Fibroblast of the aortic adventitia (primary cell): Measurements from ENCODE around the gene EME2. TPM values are rescaled to one million over a fixed set of nuclear protein-coding genes. Genes with fewer than 3 reads are reported as not detected.

Source experiments
- DNase-seq: peaks from one replicate; pipeline ENCODE4 v3.0.0-alpha.2; 2010; ENCODE audit warnings: low read depth
- H3K4me3 ChIP-seq: 2 replicates; pipeline ENCODE4 v1.5.1; 2011; ENCODE audit warnings: low read depth, mild to moderate bottlenecking, control low read depth, low read length, moderate library complexity
- total RNA-seq: library from RNA; depleted of rRNA; stranded (reverse); fragments of >200 nt; gene quantifications from 2 replicates; pipeline ENCODE4 v1.2.3, GENCODE V29; 2012; ENCODE audit warnings: low replicate concordance
- TF ChIP-seq, protein P1 (sequence below): IDR thresholded peaks from 2 replicates; pipeline ENCODE4 v1.5.1; 2011; ENCODE audit warnings: mild to moderate bottlenecking, low read length, control low read depth, inconsistent platforms; ENCODE audit not compliant: insufficient read depth

Gene EME2
- total RNA-seq, 1 donor, result 8.4 TPM

DNA sequence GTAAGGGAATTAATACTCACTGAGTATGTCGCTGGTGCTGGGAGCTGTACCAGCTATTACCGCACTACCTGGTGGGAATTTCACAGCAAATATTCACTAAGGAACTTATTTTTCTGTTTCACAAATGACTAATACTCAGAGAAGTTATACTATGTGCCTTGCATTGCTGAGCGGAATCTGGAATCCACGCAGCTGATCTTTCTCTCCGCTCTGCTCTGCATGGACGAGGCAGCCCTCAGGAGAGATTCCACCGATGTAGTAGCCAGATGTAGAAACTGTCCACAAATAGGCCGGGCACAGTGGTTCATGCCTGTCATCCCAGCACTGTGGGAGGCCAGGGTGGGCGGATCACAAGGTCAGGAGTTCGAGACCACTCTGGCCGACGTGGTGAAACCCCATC, 18.4 kb upstream of the EME2 start:
- H3K4me3 ChIP-seq, result no peak overlapping the region
- DNase-seq, result no peak
- TF ChIP-seq, protein P1, sequence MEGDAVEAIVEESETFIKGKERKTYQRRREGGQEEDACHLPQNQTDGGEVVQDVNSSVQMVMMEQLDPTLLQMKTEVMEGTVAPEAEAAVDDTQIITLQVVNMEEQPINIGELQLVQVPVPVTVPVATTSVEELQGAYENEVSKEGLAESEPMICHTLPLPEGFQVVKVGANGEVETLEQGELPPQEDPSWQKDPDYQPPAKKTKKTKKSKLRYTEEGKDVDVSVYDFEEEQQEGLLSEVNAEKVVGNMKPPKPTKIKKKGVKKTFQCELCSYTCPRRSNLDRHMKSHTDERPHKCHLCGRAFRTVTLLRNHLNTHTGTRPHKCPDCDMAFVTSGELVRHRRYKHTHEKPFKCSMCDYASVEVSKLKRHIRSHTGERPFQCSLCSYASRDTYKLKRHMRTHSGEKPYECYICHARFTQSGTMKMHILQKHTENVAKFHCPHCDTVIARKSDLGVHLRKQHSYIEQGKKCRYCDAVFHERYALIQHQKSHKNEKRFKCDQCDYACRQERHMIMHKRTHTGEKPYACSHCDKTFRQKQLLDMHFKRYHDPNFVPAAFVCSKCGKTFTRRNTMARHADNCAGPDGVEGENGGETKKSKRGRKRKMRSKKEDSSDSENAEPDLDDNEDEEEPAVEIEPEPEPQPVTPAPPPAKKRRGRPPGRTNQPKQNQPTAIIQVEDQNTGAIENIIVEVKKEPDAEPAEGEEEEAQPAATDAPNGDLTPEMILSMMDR, result no peak

- TF ChIP-seq, protein P1, result no peak
- no peak for DNase-seq
- no peak overlapping the region for H3K4me3 ChIP-seq
Observed at GRCh38 chr16:1757714-1758461, 14.7 kb upstream of the EME2 start.

GRCh38 chr16:1758923-1759322, 13.7 kb upstream of the EME2 start:
- TF ChIP-seq, protein P1, result no peak
- H3K4me3 ChIP-seq, result no peak overlapping the region
- no peak for DNase-seq

DNA sequence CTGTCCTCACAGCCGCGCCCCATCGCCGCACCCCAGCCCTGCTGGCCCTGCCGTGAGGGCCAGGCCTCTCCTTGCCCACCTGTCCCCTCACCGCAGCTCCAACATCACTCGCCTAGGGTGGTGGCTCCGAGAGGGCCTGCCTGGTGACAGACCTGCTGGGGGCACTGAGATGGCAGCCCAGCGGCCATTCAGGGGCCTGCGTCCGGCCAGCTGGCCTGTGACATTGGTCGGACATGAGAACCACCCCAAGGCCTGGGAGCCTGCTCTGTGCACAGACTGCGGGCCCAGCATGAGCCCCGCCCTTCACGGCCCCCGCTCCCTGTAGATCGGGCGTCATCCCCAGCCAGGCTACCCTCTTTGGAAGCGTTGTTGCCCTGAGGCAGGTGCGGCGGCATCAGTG, 13.1 kb upstream of the EME2 start:
- TF ChIP-seq, protein P1, result no peak
- DNase-seq, result no peak
- no peak overlapping the region for H3K4me3 ChIP-seq

GRCh38 chr16:1760911-1761310, 11.7 kb upstream of the EME2 start:
- no peak for DNase-seq
- no peak overlapping the region for H3K4me3 ChIP-seq
- TF ChIP-seq, protein P1, result no peak

DNA sequence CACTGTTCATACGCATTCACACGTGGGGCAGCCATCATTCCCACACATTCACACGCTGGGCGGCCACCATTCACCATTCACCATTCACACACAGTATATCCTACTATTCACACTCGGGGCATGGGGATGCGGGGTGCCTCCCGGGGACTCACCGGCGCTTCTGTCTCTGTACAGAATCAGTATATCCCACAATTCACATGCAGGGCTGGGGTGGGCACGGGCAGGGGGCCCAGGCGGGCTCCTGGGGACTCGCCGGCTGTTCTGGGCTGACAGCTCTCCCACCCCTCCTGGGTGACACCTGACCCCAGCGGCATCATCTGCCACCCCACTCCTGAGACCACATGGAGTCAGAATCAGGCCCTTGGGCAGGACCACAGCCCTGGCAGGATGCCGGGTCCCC, 10.9 kb upstream of the EME2 start:
- TF ChIP-seq, protein P1, result no peak
- DNase-seq, result no peak
- H3K4me3 ChIP-seq, result no peak overlapping the region
